ENCODE data around the gene PTPRG. TPM values are rescaled to one million over a fixed set of nuclear protein-coding genes. Genes with fewer than 3 reads are reported as not detected.

Gene PTPRG
- total and polyA plus RNA-seq, 2 experiments from 2014 or later, result 11.5 to 39.6 TPM

DNA sequence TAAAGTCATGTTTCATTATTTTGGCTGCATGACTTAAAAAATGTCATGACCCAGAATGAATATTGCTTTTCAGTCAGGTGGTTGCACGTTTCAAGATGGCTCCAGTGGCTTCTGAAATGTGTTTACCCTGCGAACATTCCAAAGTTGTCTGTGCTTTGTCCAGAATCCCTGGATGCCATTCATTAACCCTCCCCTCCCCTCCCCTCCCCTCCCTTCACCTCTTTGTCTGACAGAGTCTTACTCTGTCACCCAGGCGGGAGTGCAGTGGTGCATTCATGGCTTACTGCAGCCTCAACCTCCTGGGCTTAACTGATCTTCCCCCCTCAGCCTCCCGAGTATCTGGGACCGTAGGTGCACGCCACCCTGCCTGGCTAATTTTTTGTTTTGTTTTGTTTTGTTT is 308.0 kb downstream of the PTPRG start:
- no peak overlapping the region for H3K4me2 ChIP-seq (ENCODE audit: unreplicated experiment)
- H3K4me3 ChIP-seq, result no peak overlapping the region
- TF ChIP-seq EZH2 (IDR thresholded peaks at IDR 0.05; ENCODE audit: insufficient read depth, poor library complexity, severe bottlenecking), result no peak
- TF ChIP-seq EZH2phosphoT487 (IDR thresholded peaks at IDR 0.05; ENCODE audit: insufficient read depth, low read depth), result no peak
- no peaks in the 10 kb centered on the region for H3K9me2 ChIP-seq (ENCODE audit: insufficient read depth)
- no peaks in the 10 kb centered on the region for H4K20me1 ChIP-seq (ENCODE audit: insufficient read depth)
- in situ Hi-C loops (cut with MboI), result no loop called here
- no peaks in the 10 kb centered on the region for H3K36me3 ChIP-seq (ENCODE audit: low read depth)
- H3K27ac ChIP-seq, result no peak overlapping the region
- H3K9ac ChIP-seq, result no peak overlapping the region
- H3K9me3 ChIP-seq (ENCODE audit: low read depth), result no peaks in the 10 kb centered on the region
- H3F3A ChIP-seq (ENCODE audit: insufficient read depth), result no peaks in the 10 kb centered on the region
- DNase-seq, result no peak
- H2AFZ ChIP-seq, result no peak overlapping the region
- peaks cover 10% of the 10 kb centered on the region; the same call in 1 of the 2 replicates for H3K79me2 ChIP-seq (ENCODE audit: insufficient read depth)
- 0 out of 2 replicates have a peak, but pooled peaks cover 4% of the 10 kb centered on the region for H3K4me1 ChIP-seq (ENCODE audit: insufficient read depth)
- 75 to 80% methylated on average over 5 to 6 of the region's 6 CpGs for WGBS, 2 experiments (ENCODE audit: low coverage in 1 of 2, low lambda C conversion rate in 2 of 2, missing lambda C conversion rate in 2 of 2)
- no peaks in the 10 kb centered on the region for H3K27me3 ChIP-seq (replicated peaks; ENCODE audit: insufficient read depth)

DNA sequence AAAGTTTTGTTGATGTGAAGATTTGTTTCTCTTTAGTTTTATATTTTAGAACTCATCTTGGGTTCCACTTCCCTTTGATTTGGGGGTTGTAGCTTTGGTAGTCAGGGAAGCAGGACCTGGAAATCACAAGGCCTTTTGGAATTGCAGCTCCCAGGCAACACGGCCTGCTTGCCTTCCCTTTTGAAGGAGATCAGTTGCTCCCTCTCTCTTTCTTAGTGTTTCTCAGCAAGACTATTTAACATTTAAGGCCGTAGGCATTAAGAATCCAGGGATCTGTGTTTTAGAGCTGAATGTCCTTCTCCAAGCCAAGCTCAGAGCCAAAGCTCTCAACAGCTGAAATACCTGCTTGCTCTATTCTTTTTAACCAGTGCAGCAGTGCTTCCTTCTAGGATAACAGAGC is 310.3 kb downstream of the PTPRG start:
- Histone ChIP-seq H3K4me1 (ENCODE audit: insufficient read depth) (peaks cover 16% of the 10 kb centered on the region), H3K4me2 (ENCODE audit: unreplicated experiment) (no peak overlapping the region), H4K20me1 (ENCODE audit: insufficient read depth) (no peaks in the 10 kb centered on the region), H3K27ac (no peak overlapping the region), H3K9me2 (ENCODE audit: insufficient read depth) (no peaks in the 10 kb centered on the region), H3K9ac (no peak overlapping the region), H3F3A (ENCODE audit: insufficient read depth) (no peaks in the 10 kb centered on the region), H3K4me3 (no peak overlapping the region), H3K36me3 (ENCODE audit: low read depth) (no peaks in the 10 kb centered on the region), H3K79me2 (ENCODE audit: insufficient read depth) (peaks cover 21% of the 10 kb centered on the region; the same call in 1 of the 2 replicates), H3K9me3 (ENCODE audit: low read depth) (no peaks in the 10 kb centered on the region), H3K27me3 (replicated peaks; ENCODE audit: insufficient read depth) (no peaks in the 10 kb centered on the region), H2AFZ (no peak overlapping the region)
- in situ Hi-C loops (cut with MboI), result no loop called here
- 100% methylated on average over 2 of the region's 2 CpGs for WGBS, 2 experiments (ENCODE audit: low coverage in 1 of 2, low lambda C conversion rate in 2 of 2, missing lambda C conversion rate in 2 of 2)
- TF ChIP-seq EZH2phosphoT487 (IDR thresholded peaks at IDR 0.05; ENCODE audit: insufficient read depth, low read depth), result no peak
- no peak for TF ChIP-seq EZH2 (IDR thresholded peaks at IDR 0.05; ENCODE audit: insufficient read depth, poor library complexity, severe bottlenecking)
- no peak for DNase-seq

DNA sequence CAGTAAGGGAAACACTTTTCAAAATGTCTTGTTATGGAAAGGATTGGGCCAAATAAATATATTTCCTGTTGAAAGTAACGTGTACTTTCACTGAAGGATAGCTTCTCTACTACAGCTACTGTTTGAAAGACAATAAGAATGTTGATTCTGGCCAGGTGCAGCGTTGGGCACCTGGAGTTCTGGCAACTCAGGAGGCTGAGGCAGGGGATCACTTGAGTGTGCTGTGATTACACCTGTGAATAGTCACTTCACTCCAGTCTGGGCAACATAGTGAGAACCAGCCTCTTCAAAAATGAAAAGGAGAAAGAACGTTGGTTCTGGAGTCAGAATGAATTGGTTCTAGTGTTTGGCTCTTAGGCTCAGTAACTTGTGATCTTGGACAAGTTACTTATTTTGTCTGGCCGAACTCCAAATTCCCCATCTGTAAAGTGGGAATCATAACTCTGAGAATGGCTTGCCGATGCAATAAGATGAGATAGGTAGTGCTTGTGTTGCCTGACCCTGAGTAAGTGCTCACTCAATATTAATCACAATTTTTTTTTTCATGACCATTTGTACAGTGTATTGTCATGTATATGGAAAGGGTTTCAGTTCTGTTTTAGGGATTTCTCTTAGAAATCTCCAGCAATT is 310.8 kb downstream of the PTPRG start:
- WGBS, 2 experiments (ENCODE audit: low coverage in 1 of 2, low lambda C conversion rate in 2 of 2, missing lambda C conversion rate in 2 of 2), result 64 to 69% methylated on average over 5 of the region's 5 CpGs
- no peak for DNase-seq

DNA sequence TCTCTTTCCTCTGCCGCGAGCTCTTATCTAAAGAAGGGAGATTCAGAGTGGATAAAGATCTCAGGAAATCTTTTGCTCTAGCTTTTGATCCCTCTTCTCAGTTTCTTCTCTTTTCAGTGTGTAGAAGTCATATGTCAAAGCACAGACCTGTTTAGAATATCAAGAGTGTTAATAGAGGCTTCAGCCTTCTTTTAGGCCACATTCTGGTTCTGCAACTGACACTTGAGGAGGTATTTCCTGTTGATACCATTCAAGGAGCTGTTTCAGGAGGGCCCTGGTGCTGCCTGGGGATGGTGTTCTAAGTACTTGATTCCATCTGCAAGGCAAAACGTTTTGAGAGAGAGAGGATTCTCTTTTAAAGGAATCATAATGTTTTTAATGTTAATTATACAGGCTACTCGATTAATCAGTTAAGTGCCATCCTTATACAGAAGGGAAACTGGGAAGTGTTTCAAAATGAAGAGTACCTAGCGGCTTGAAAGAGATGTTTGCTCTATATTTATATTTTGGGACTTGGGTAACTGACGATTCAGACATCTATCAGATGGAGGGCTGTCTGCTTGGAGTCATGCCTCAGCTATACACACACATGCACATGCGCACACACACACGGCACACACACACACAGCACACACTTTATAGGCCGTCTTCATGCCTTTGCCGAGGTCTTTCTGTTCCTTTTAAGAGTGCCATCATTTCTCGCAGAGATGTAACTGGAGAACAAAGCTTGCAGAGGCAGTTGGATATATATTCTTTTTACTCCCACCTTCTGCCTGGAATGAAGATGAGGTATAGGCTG is 313.9 kb downstream of the PTPRG start:
- Histone ChIP-seq H3K4me3 (no peak overlapping the region), H3K79me2 (ENCODE audit: insufficient read depth) (peaks cover 36% of the 10 kb centered on the region), H3K4me2 (ENCODE audit: unreplicated experiment) (no peak overlapping the region), H3K27me3 (replicated peaks; ENCODE audit: insufficient read depth) (no peaks in the 10 kb centered on the region), H4K20me1 (ENCODE audit: insufficient read depth) (no peaks in the 10 kb centered on the region), H3F3A (ENCODE audit: insufficient read depth) (peaks cover 13% of the 10 kb centered on the region), H3K9ac (no peak overlapping the region), H3K4me1 (ENCODE audit: insufficient read depth) (peaks cover 32% of the 10 kb centered on the region), H3K27ac (no peak overlapping the region), H3K9me2 (ENCODE audit: insufficient read depth) (no peaks in the 10 kb centered on the region), H2AFZ (no peak overlapping the region), H3K36me3 (ENCODE audit: low read depth) (no peaks in the 10 kb centered on the region), H3K9me3 (ENCODE audit: low read depth) (no peaks in the 10 kb centered on the region)
- DNase-seq, result no peak
- 86 to 90% methylated on average over 11 of the region's 11 CpGs for WGBS, 2 experiments (ENCODE audit: low coverage in 1 of 2, low lambda C conversion rate in 2 of 2, missing lambda C conversion rate in 2 of 2)
- in situ Hi-C loops (cut with MboI), result no loop called here
- TF ChIP-seq EZH2phosphoT487 (IDR thresholded peaks at IDR 0.05; ENCODE audit: insufficient read depth, low read depth) (no peak), EZH2 (IDR thresholded peaks at IDR 0.05; ENCODE audit: insufficient read depth, poor library complexity, severe bottlenecking) (no peak)

More for the DNA sequence above, 310.8 kb downstream of the PTPRG start:
- no peaks in the 10 kb centered on the region for H3K27me3 ChIP-seq (replicated peaks; ENCODE audit: insufficient read depth)
- peaks cover 21% of the 10 kb centered on the region; the same call in 1 of the 2 replicates for H3K79me2 ChIP-seq (ENCODE audit: insufficient read depth)
- H3F3A ChIP-seq (ENCODE audit: insufficient read depth), result peaks cover 2% of the 10 kb centered on the region; the same call in 1 of the 2 replicates
- in situ Hi-C loops (cut with MboI), result no loop called here
- H3K9ac ChIP-seq, result no peak overlapping the region
- no peaks in the 10 kb centered on the region for H3K9me3 ChIP-seq (ENCODE audit: low read depth)
- H4K20me1 ChIP-seq (ENCODE audit: insufficient read depth), result no peaks in the 10 kb centered on the region
- no peak overlapping the region for H3K4me2 ChIP-seq (ENCODE audit: unreplicated experiment)
- H3K36me3 ChIP-seq (ENCODE audit: low read depth), result no peaks in the 10 kb centered on the region
- TF ChIP-seq EZH2 (IDR thresholded peaks at IDR 0.05; ENCODE audit: insufficient read depth, poor library complexity, severe bottlenecking) (no peak), EZH2phosphoT487 (IDR thresholded peaks at IDR 0.05; ENCODE audit: insufficient read depth, low read depth) (no peak)
- H3K9me2 ChIP-seq (ENCODE audit: insufficient read depth), result no peaks in the 10 kb centered on the region
- peaks cover 22% of the 10 kb centered on the region for H3K4me1 ChIP-seq (ENCODE audit: insufficient read depth)
- no peak overlapping the region for H3K27ac ChIP-seq
- no peak overlapping the region for H3K4me3 ChIP-seq
- no peak overlapping the region for H2AFZ ChIP-seq

Measured in GM23248 (cell line).